H9 (cell line): ENCODE measurements around the gene CYB5R2. TPM values are rescaled to one million over a fixed set of nuclear protein-coding genes. Genes with fewer than 3 reads are reported as not detected.
A peak's percentile ranks its signal among the peaks of the same experiment; 100 is the strongest.

Experiments
- DNase-seq: peaks from one replicate; pipeline ENCODE4 v3.0.0-alpha.2; 2017
- H2AFZ ChIP-seq: one replicate; pipeline ENCODE4 v1.6.1; 2013; ENCODE audit warnings: mild to moderate bottlenecking, low read length, control low read depth, moderate library complexity
- H2AK5ac ChIP-seq: 2 replicates; pipeline ENCODE4 v1.6.1; 2013; ENCODE audit warnings: low read length, control low read depth, mixed read lengths; ENCODE audit not compliant: insufficient read length
- H2BK120ac ChIP-seq: one replicate; pipeline ENCODE4 v1.6.1; 2013; ENCODE audit warnings: low read depth, mild to moderate bottlenecking, low read length, control low read depth, inconsistent platforms; ENCODE audit not compliant: poor library complexity, severe bottlenecking
- H2BK12ac ChIP-seq: 2 replicates; pipeline ENCODE4 v1.6.1; 2013; ENCODE audit warnings: low read length, control low read depth, mixed read lengths, low read depth; ENCODE audit not compliant: insufficient read length
- H2BK15ac ChIP-seq: 2 replicates; pipeline ENCODE4 v1.6.1; 2013; ENCODE audit warnings: low read depth, low read length, control low read depth
- H2BK20ac ChIP-seq: one replicate; pipeline ENCODE4 v1.6.1; 2013; ENCODE audit warnings: low read depth, mild to moderate bottlenecking, low read length, control low read depth, inconsistent platforms; ENCODE audit not compliant: poor library complexity, severe bottlenecking
- H2BK5ac ChIP-seq: 2 replicates; pipeline ENCODE4 v1.6.1; 2013; ENCODE audit warnings: low read length, control low read depth, mixed read lengths; ENCODE audit not compliant: insufficient read length
- H3K14ac ChIP-seq: 2 replicates; pipeline ENCODE4 v1.6.1; 2013; ENCODE audit warnings: low read length, control low read depth; ENCODE audit not compliant: insufficient read depth
- H3K18ac ChIP-seq: 2 replicates; pipeline ENCODE4 v1.6.1; 2013; ENCODE audit warnings: low read depth, mild to moderate bottlenecking, mixed read lengths, low read length, control low read depth; ENCODE audit not compliant: insufficient read length
- H3K23ac ChIP-seq: 2 replicates; pipeline ENCODE4 v1.6.1; 2013; ENCODE audit warnings: low read length, control low read depth, mixed read lengths, low read depth; ENCODE audit not compliant: insufficient read length
- H3K23me2 ChIP-seq: 2 replicates; pipeline ENCODE4 v1.6.1; 2013; ENCODE audit warnings: low read depth, mild to moderate bottlenecking, mixed read lengths, low read length, control low read depth; ENCODE audit not compliant: insufficient read length, poor library complexity, severe bottlenecking
- H3K27ac ChIP-seq: 2 replicates; pipeline ENCODE4 v1.5.1; 2013; ENCODE audit warnings: low read length, control low read depth, mixed read lengths, low read depth; ENCODE audit not compliant: insufficient read length
- H3K27me3 ChIP-seq: 2 replicates; pipeline ENCODE4 v1.6.1; 2013; ENCODE audit warnings: low read length, control low read depth, inconsistent platforms; ENCODE audit not compliant: insufficient read depth
- H3K4ac ChIP-seq: 2 replicates; pipeline ENCODE4 v1.6.1; 2013; ENCODE audit warnings: low read depth, mild to moderate bottlenecking, control low read depth, inconsistent platforms, low read length, moderate library complexity
- H3K4me1 ChIP-seq: 2 replicates; pipeline ENCODE4 v1.6.1; 2013; ENCODE audit warnings: low read length, control low read depth, inconsistent platforms; ENCODE audit not compliant: insufficient read depth
- H3K4me2 ChIP-seq: 2 replicates; pipeline ENCODE4 v1.6.1; 2013; ENCODE audit warnings: low read length, control low read depth, mixed read lengths; ENCODE audit not compliant: insufficient read length, insufficient read depth
- H3K56ac ChIP-seq: 2 replicates; pipeline ENCODE4 v1.6.1; 2013; ENCODE audit warnings: low read depth, mild to moderate bottlenecking, mixed read lengths, low read length, control low read depth; ENCODE audit not compliant: insufficient read length
- H3K79me1 ChIP-seq: 2 replicates; pipeline ENCODE4 v1.6.1; 2013; ENCODE audit warnings: low read depth, mild to moderate bottlenecking, moderate library complexity, low read length, control low read depth, inconsistent platforms; ENCODE audit not compliant: insufficient read depth, poor library complexity, severe bottlenecking
- H3K79me2 ChIP-seq: 2 replicates; pipeline ENCODE4 v1.6.1; 2013; ENCODE audit warnings: low read length, control low read depth, inconsistent platforms; ENCODE audit not compliant: insufficient read depth
- H3K9ac ChIP-seq: 2 replicates; pipeline ENCODE4 v1.6.1; 2013; ENCODE audit warnings: low read length, control low read depth, mixed read lengths; ENCODE audit not compliant: insufficient read length; ENCODE audit errors: extremely low read depth
- H3K9me3 ChIP-seq: one replicate; pipeline ENCODE4 v1.6.1; 2013; ENCODE audit warnings: low read depth, low read length, inconsistent platforms; ENCODE audit not compliant: control insufficient read depth
- H3T11ph ChIP-seq: one replicate; pipeline ENCODE4 v1.6.1; 2013; ENCODE audit warnings: mild to moderate bottlenecking, low read length, control low read depth, inconsistent platforms
- H4K20me1 ChIP-seq: one replicate; pipeline ENCODE4 v1.6.1; 2013; ENCODE audit not compliant: control insufficient read depth, insufficient read length, insufficient read depth
- H4K5ac ChIP-seq: 2 replicates; pipeline ENCODE4 v1.6.1; 2013; ENCODE audit warnings: low read depth, mild to moderate bottlenecking, mixed read lengths, low read length, control low read depth; ENCODE audit not compliant: insufficient read length
- H4K8ac ChIP-seq: replicated peaks from 2 replicates; pipeline ENCODE4 v1.6.1; 2013; ENCODE audit warnings: low read length, control low read depth, mixed read lengths, low read depth; ENCODE audit not compliant: insufficient read length
- H4K91ac ChIP-seq: 2 replicates; pipeline ENCODE4 v1.6.1; 2013; ENCODE audit warnings: low read depth, mild to moderate bottlenecking, moderate library complexity, mixed read lengths, low read length, control low read depth; ENCODE audit not compliant: insufficient read length
- H3K27ac Mint-ChIP-seq, 3 experiments: 2 replicates in 2 of 3; 3 replicates in 1 of 3; pipeline ENCODE4 v1.8.0; 2020 to 2021; ENCODE audit warnings: mixed read lengths in 3 of 3, mild to moderate bottlenecking in 1 of 3, moderate library complexity in 1 of 3
- H3K27me3 Mint-ChIP-seq: 2 replicates; pipeline ENCODE4 v1.8.0; 2021; ENCODE audit warnings: low read depth, mild to moderate bottlenecking, moderate library complexity, mixed read lengths
- H3K36me3 Mint-ChIP-seq, 3 experiments: 2 replicates in 2 of 3; 3 replicates in 1 of 3; pipeline ENCODE4 v1.8.0; 2020 to 2021; ENCODE audit warnings: low read depth in 3 of 3, mixed read lengths in 3 of 3; ENCODE audit not compliant: insufficient read depth in 1 of 3
- H3K4me1 Mint-ChIP-seq, 2 experiments: 2 replicates each; pipeline ENCODE4 v1.8.0; 2020; ENCODE audit warnings: mixed read lengths in 2 of 2
- H3K4me3 Mint-ChIP-seq, 2 experiments: 2 replicates in 1 of 2; 3 replicates in 1 of 2; pipeline ENCODE4 v1.8.0; 2020 to 2021; ENCODE audit warnings: mild to moderate bottlenecking in 2 of 2, mixed read lengths in 2 of 2, moderate library complexity in 1 of 2
- H3K9me3 Mint-ChIP-seq, 2 experiments: 2 replicates in 1 of 2; 3 replicates in 1 of 2; pipeline ENCODE4 v1.8.0; 2020; ENCODE audit warnings: mild to moderate bottlenecking in 2 of 2, mixed read lengths in 2 of 2, moderate library complexity in 1 of 2
- CTCF ChIP-seq: fragments of 200-600 bp; sonication (generic); conservative IDR thresholded peaks from 3 replicates; pipeline ENCODE4 v1.8.0; 2021; ENCODE audit warnings: antibody characterized with exemption, mild to moderate bottlenecking
- WGBS: extraction: QIAGEN DNeasy Blood & Tissue Kit; methylation state at CpG from one replicate; pipeline ENCODE4 v1.1.7; 2013; ENCODE audit warnings: missing lambda C conversion rate, low lambda C conversion rate, mixed read lengths; ENCODE audit not compliant: insufficient read length; ENCODE audit errors: extremely low coverage; 5-methylcytosine and 5-hydroxymethylcytosine counted together
- total RNA-seq: library from RNA; stranded (reverse); gene quantifications from 2 replicates; pipeline ENCODE4 v1.2.1, GENCODE V29; 2021

Gene CYB5R2
- total RNA-seq, 1 experiment from 2014 or later, result 44.5 TPM

- Histone ChIP-seq H2BK15ac (no peak overlapping the region), H3K27ac (no peak overlapping the region), H2BK5ac (no peak overlapping the region), H3K79me2 (no peaks in the 10 kb centered on the region), H3K18ac (no peak overlapping the region), H4K5ac (no peak overlapping the region), H3K14ac (no peak overlapping the region), H3K79me1 (no peaks in the 10 kb centered on the region), H4K8ac (no peak overlapping the region), H2BK12ac (no peak overlapping the region), H4K91ac (no peak overlapping the region), H3K23ac (no peak overlapping the region), H3K4me2 (no peak overlapping the region), H4K20me1 (no peaks in the 10 kb centered on the region), H2AK5ac (no peak overlapping the region), H2BK120ac (no peak overlapping the region), H3K56ac (no peak overlapping the region), H3K4me1 (peaks cover 10% of the 10 kb centered on the region; the same call in 1 of the 2 replicates), H2BK20ac (no peak overlapping the region), H3K4ac (no peak overlapping the region), H3T11ph (no peak overlapping the region), H3K23me2 (no peaks in the 10 kb centered on the region), H3K9ac (no peak overlapping the region), H2AFZ (no peak overlapping the region), H3K27me3 (no peaks in the 10 kb centered on the region), H3K9me3 (no peaks in the 10 kb centered on the region)
- WGBS, result no CpG with 5 or more reads among the region's 2 CpGs
- Mint-ChIP-seq H3K27me3 (no peaks in the 10 kb centered on the region; the same call in 1 of the 2 replicates), H3K9me3 (no peaks in the 10 kb centered on the region), H3K4me1 (peaks cover 21 to 26% of the 10 kb centered on the region in 2 experiments), H3K4me3 (no peak overlapping the region), H3K36me3 (peaks cover 0 to 2% (median 0%) of the 10 kb centered on the region in 3 experiments; a peak in 2 of 7 replicates), H3K27ac (peak overlapping the region in 1 of 3 experiments; percentile 29; a peak in 1 of 7 replicates)
- DNase-seq, result no peak
- TF ChIP-seq CTCF, result no peak
These were observed 50.6 kb downstream of the CYB5R2 start for GRCh38 chr11:7622721-7623120.
